Trophoblast cell (in vitro differentiated cells and primary cell): ENCODE measurements around the gene CXorf38.

ENCODE experiments used
- DNase-seq, 2 donors: peaks; one replicate each; pipeline ENCODE4 v3.0.0-alpha.2; 2016
- H2AFZ ChIP-seq: 2 replicates; pipeline ENCODE4 v1.6.1; 2013; ENCODE audit warnings: low read length, moderate library complexity, mild to moderate bottlenecking; ENCODE audit not compliant: insufficient read depth, poor library complexity
- H2AK5ac ChIP-seq: 2 replicates; pipeline ENCODE4 v1.6.1; 2013; ENCODE audit warnings: mild to moderate bottlenecking, low read length
- H2BK120ac ChIP-seq: 2 replicates; pipeline ENCODE4 v1.6.1; 2013; ENCODE audit warnings: low read length, mild to moderate bottlenecking, moderate library complexity; ENCODE audit not compliant: insufficient read depth, poor library complexity
- H2BK12ac ChIP-seq: 2 replicates; pipeline ENCODE4 v1.6.1; 2013; ENCODE audit warnings: mild to moderate bottlenecking, low read length, moderate library complexity
- H2BK5ac ChIP-seq: 2 replicates; pipeline ENCODE4 v1.6.1; 2013; ENCODE audit warnings: low read length, low read depth, moderate library complexity, mild to moderate bottlenecking; ENCODE audit not compliant: poor library complexity
- H3K14ac ChIP-seq: 2 replicates; pipeline ENCODE4 v1.6.1; 2013; ENCODE audit warnings: mild to moderate bottlenecking, low read length
- H3K18ac ChIP-seq: 2 replicates; pipeline ENCODE4 v1.6.1; 2013; ENCODE audit warnings: mild to moderate bottlenecking, low read length
- H3K23ac ChIP-seq: 2 replicates; pipeline ENCODE4 v1.6.1; 2013; ENCODE audit warnings: low read length
- H3K27ac ChIP-seq: 2 replicates; pipeline ENCODE4 v1.5.1; 2013; ENCODE audit warnings: low read depth, mild to moderate bottlenecking, inconsistent platforms, low read length, moderate library complexity
- H3K27me3 ChIP-seq: 2 replicates; pipeline ENCODE4 v1.6.1; 2013; ENCODE audit warnings: inconsistent platforms, mild to moderate bottlenecking, low read length, moderate library complexity; ENCODE audit not compliant: insufficient read depth
- H3K36me3 ChIP-seq, 2 experiments: 1 replicate in 1 of 2; 2 replicates in 1 of 2; pipeline ENCODE4 v1.6.1; 2013; ENCODE audit warnings: low read length in 2 of 2, mild to moderate bottlenecking in 2 of 2, moderate library complexity in 1 of 2; ENCODE audit not compliant: insufficient read depth in 2 of 2, control insufficient read depth in 1 of 2
- H3K4ac ChIP-seq: 2 replicates; pipeline ENCODE4 v1.6.1; 2013; ENCODE audit warnings: low read depth, mild to moderate bottlenecking, low read length, moderate library complexity
- H3K4me1 ChIP-seq, 2 experiments: 1 replicate in 1 of 2; 2 replicates in 1 of 2; pipeline ENCODE4 v1.6.1; 2013; ENCODE audit warnings: low read length in 2 of 2, mild to moderate bottlenecking in 2 of 2, moderate library complexity in 1 of 2; ENCODE audit not compliant: insufficient read depth in 2 of 2, control insufficient read depth in 1 of 2
- H3K4me2 ChIP-seq: 2 replicates; pipeline ENCODE4 v1.6.1; 2013; ENCODE audit warnings: inconsistent platforms, mild to moderate bottlenecking, low read length, moderate library complexity
- H3K4me3 ChIP-seq: 2 replicates; pipeline ENCODE4 v1.5.1; 2013; ENCODE audit warnings: mild to moderate bottlenecking, low read depth, low read length, inconsistent platforms
- H3K79me1 ChIP-seq: one replicate; pipeline ENCODE4 v1.6.1; 2013; ENCODE audit warnings: low read length
- H3K79me2 ChIP-seq: 2 replicates; pipeline ENCODE4 v1.6.1; 2013; ENCODE audit warnings: low read length, mild to moderate bottlenecking; ENCODE audit not compliant: control insufficient read depth, insufficient read depth, poor library complexity
- H3K9ac ChIP-seq: 2 replicates; pipeline ENCODE4 v1.6.1; 2013; ENCODE audit warnings: mild to moderate bottlenecking, low read length
- H3K9me3 ChIP-seq: 2 replicates; pipeline ENCODE4 v1.6.1; 2013; ENCODE audit warnings: low read depth, mild to moderate bottlenecking, control low read depth, inconsistent platforms, low read length; ENCODE audit not compliant: insufficient read depth
- H4K12ac ChIP-seq: 2 replicates; pipeline ENCODE4 v1.6.1; 2013; ENCODE audit warnings: low read depth, mild to moderate bottlenecking, low read length, moderate library complexity
- H4K8ac ChIP-seq: 2 replicates; pipeline ENCODE4 v1.6.1; 2013; ENCODE audit warnings: low read depth, mild to moderate bottlenecking, low read length, moderate library complexity
- H4K91ac ChIP-seq: one replicate; pipeline ENCODE4 v1.6.1; 2013; ENCODE audit warnings: low read depth, mild to moderate bottlenecking, low read length, moderate library complexity
- WGBS: extraction: QIAGEN DNeasy Blood & Tissue Kit; methylation state at CpG from one replicate; pipeline ENCODE4 v1.1.7; 2013; ENCODE audit warnings: missing lambda C conversion rate; ENCODE audit not compliant: insufficient read length, insufficient coverage; ENCODE audit errors: extremely low coverage; 5-methylcytosine and 5-hydroxymethylcytosine counted together

Gene CXorf38

DNA sequence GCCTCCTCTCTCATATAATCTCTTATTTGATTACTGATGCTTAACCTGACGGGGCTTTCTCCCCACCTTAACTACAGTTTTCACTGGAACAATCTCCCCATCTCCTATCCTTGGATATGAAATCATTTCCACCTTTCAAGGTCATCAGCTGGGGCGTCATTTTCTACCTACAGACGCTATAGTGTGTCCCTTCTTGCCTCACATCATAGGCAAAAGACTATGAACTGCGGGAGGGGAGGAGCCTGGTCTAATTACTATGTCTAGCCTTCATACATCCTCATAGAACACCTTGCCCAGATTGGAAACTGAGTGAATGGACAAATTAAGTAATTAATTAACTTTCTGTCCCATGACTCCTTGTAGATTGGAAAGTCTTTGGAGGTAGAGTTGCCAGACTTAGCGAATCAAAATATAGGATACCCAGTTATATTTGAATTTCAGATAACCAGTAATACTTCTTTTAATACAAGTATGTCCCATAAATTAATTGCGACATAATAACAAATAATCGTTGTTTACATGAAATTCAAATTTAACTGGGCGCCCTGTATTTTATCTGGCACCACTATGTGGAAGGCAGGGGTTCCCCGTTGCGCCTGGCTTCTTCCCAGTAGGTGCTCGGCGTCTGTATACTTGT, 67.3 kb downstream of the CXorf38 start:
- H3K23ac ChIP-seq, result no peak overlapping the region
- peaks cover 5% of the 10 kb centered on the region for H3K79me1 ChIP-seq
- H3K14ac ChIP-seq, result peak overlapping the region; percentile 67
- no CpG with 5 or more reads among the region's 12 CpGs for WGBS
- H2AK5ac ChIP-seq, result no peak overlapping the region
- H2BK5ac ChIP-seq, result peak overlapping the region; percentile 73
- H3K18ac ChIP-seq, result no peak overlapping the region
- H3K27ac ChIP-seq, result no peak overlapping the region
- peak overlapping the region; percentile 35 for H3K4ac ChIP-seq
- DNase-seq, result peak in 1 of 2 donors; percentile 10
- H4K8ac ChIP-seq, result peak overlapping the region; percentile 98
- H3K79me2 ChIP-seq, result peaks cover 7% of the 10 kb centered on the region
- H3K27me3 ChIP-seq, result no peaks in the 10 kb centered on the region
- H2BK12ac ChIP-seq, result no peak overlapping the region
- peak overlapping the region; percentile 83 for H2AFZ ChIP-seq
- H2BK120ac ChIP-seq, result no peak overlapping the region
- H3K36me3 ChIP-seq, result no peaks in the 10 kb centered on the region
- peak overlapping the region; percentile 58 for H4K91ac ChIP-seq
- peaks cover 0 to 4% of the 10 kb centered on the region in 2 experiments for H3K4me1 ChIP-seq
- no peak overlapping the region for H3K9ac ChIP-seq
- peak overlapping the region; percentile 90 for H3K4me3 ChIP-seq
- H3K4me2 ChIP-seq, result peak overlapping the region; percentile 64
- peak overlapping the region; percentile 87 for H4K12ac ChIP-seq
- H3K9me3 ChIP-seq, result no peaks in the 10 kb centered on the region

DNA sequence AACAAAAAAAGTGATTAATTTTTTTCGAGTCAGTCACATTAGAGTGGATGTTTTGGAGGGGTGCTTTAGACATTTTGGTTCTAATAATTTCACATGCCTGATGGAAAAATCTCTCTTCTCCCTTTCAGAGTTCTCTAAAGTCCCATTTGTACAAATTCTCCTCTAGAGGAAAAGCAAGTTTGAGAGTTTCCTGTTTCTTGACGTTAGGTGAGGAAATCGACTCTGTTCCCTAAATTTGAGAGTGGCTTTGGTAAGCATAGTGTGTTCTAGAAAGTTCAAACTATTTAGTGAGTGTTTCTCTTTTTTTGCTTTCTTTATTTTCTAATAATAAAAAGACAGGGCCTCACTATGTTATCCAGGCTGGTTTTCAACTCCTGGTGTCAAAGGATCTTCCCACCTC, 68.2 kb downstream of the CXorf38 start:
- Histone ChIP-seq H3K18ac (no peak overlapping the region), H2BK12ac (no peak overlapping the region), H3K4me1 (peaks cover 0 to 4% of the 10 kb centered on the region in 2 experiments), H2BK5ac (no peak overlapping the region), H3K27ac (no peak overlapping the region), H3K14ac (no peak overlapping the region), H4K91ac (no peak overlapping the region), H4K8ac (no peak overlapping the region), H3K9ac (no peak overlapping the region), H3K36me3 (no peaks in the 10 kb centered on the region), H2AFZ (no peak overlapping the region), H3K4me2 (no peak overlapping the region), H3K27me3 (no peaks in the 10 kb centered on the region), H3K79me1 (peaks cover 5% of the 10 kb centered on the region), H3K4ac (no peak overlapping the region), H3K9me3 (no peaks in the 10 kb centered on the region), H4K12ac (no peak overlapping the region), H2AK5ac (no peak overlapping the region), H3K23ac (no peak overlapping the region), H3K79me2 (peaks cover 7% of the 10 kb centered on the region), H2BK120ac (no peak overlapping the region), H3K4me3 (no peak overlapping the region)
- no peak for DNase-seq
- no CpG with 5 or more reads among the region's 3 CpGs for WGBS

DNA sequence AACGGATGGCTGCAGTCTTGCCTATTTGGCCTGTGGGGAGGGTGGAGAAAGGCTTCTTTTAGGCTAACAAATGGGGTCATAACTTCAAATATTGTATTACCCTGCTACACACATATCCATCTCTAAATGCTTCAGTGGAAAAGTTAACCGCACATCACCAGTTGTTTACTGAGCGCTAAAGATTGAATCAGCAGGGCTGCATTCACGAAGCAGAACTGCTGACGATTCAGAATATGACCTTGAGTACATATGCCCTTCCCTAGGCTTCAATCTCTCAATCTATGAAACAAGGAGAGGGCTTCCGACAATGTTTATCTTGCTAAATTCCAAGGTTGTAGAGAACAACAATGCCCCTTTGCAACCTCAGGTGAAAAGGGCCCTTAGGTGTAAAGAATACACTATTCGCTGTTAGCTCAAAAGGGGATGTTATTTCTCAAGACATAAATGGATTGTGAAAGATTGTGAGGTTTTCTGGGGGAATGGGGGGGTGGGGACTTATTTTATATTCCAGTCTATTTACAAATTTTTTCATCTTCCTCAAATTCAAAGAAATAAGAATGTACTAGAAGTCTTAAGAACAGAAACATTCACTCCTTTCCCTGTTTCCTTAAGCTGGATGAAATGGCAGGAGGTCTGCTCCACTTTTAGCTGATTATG, 69.2 kb downstream of the CXorf38 start:
- no peaks in the 10 kb centered on the region for H3K36me3 ChIP-seq
- no peak overlapping the region for H3K27ac ChIP-seq
- H3K4ac ChIP-seq, result no peak overlapping the region
- no peak overlapping the region for H3K4me3 ChIP-seq
- no peak overlapping the region for H4K8ac ChIP-seq
- peak in 1 of 2 donors; percentile 9 for DNase-seq
- H4K12ac ChIP-seq, result no peak overlapping the region
- H3K14ac ChIP-seq, result no peak overlapping the region
- no peak overlapping the region for H2BK5ac ChIP-seq
- H3K27me3 ChIP-seq, result no peaks in the 10 kb centered on the region
- no peaks in the 10 kb centered on the region for H3K9me3 ChIP-seq
- H2BK12ac ChIP-seq, result no peak overlapping the region
- H3K4me1 ChIP-seq, result peaks cover 0 to 4% of the 10 kb centered on the region in 2 experiments
- peaks cover 7% of the 10 kb centered on the region for H3K79me2 ChIP-seq
- H2BK120ac ChIP-seq, result no peak overlapping the region
- H2AFZ ChIP-seq, result no peak overlapping the region
- no peak overlapping the region for H3K23ac ChIP-seq
- H3K18ac ChIP-seq, result no peak overlapping the region
- no peak overlapping the region for H3K4me2 ChIP-seq
- no peak overlapping the region for H3K9ac ChIP-seq
- no peak overlapping the region for H2AK5ac ChIP-seq
- no peak overlapping the region for H4K91ac ChIP-seq
- no CpG with 5 or more reads among the region's 7 CpGs for WGBS
- H3K79me1 ChIP-seq, result peaks cover 5% of the 10 kb centered on the region
